RKO (cell line): ENCODE measurements around the gene KCNJ12.
"Not testable (repeated sequence)": the region's sequence is repeated elsewhere in the genome, so short reads cannot be mapped to it uniquely, and the experiment has no call there.

Source experiments
- DNase-seq: peaks from one replicate; pipeline ENCODE4 v3.0.0-alpha.2; 2016; ENCODE audit warnings: low spot score

Gene KCNJ12

DNA sequence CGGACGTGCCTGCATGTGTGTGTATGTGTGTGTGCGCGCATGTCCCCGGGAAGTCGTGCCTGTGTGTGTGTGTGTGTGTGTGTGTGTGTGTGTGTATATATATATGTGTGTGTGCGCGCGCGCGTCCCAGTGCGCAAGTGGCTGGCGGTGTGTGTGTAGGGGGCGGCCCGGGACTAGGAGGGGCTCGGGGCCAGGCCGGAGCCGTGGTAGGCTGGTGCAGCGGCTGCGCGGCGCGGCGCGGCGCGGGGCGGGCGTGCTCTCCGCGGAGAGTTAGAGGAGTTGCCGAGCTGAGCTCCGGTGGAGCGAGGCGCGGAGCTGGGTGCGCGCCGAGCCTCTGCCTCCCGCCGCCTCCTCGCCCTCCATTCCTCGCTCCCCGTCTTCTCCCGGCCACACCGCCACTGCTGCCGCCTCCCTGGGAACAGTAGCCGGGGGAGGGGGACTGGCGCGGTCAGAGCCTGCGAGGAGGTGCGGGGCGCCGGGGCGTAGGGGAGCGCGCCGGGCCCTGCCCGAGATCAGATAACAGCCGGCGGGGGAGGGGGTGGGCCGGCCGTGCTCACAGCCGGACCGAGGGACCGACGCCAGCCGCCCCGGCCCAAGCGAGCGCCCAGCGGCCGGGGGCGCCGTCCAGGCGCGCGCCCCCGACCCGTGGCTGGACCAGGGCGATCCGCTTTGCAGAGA is at the start of gene KCNJ12:
KCNJ12 (plus strand) TSS at position 277 of the 678 bp plus-strand sequence. CDS start 38,986 bp downstream, outside the sequence.
- DNase-seq: no peak

DNA sequence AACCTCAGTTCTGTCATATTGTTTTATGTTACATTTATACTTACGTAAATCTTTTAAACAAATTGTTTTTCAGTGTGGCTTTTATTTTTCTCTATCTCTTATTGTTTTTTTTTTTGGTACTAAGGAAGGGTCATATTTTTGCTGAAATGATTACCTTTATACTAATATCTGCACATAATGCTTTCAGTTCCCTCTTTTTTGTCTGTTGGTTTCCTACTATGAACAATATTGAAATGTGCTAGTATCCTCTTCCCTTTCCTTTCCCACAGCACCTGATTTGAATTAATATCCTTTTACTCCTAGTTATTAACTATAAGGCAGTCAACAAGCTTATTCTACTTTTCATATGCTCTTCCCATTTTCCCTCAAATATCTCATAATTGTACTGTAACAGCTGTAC is 48.2 kb upstream of the KCNJ12 start:
- not testable (repeated sequence) for DNase-seq

DNA sequence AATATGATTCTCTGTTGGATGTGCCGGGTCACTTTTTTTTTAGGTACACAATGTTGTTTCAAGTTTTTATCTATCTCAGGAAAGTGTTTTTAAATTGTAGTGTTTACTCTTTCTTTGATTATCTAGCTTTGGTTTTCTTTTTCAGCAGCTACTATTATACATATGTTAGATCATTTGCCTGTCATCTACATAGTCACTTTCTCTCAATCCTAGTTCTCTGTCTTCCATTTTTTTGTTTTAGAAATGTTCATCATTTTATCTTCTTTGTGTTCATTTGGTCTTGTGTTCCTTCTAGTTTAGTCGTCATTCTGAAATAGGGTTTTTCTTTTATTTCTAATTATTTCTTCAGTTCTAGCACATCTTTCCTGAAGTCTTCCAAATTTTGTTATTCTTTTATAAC is 47.4 kb upstream of the KCNJ12 start:
- not testable (repeated sequence) for DNase-seq

DNA sequence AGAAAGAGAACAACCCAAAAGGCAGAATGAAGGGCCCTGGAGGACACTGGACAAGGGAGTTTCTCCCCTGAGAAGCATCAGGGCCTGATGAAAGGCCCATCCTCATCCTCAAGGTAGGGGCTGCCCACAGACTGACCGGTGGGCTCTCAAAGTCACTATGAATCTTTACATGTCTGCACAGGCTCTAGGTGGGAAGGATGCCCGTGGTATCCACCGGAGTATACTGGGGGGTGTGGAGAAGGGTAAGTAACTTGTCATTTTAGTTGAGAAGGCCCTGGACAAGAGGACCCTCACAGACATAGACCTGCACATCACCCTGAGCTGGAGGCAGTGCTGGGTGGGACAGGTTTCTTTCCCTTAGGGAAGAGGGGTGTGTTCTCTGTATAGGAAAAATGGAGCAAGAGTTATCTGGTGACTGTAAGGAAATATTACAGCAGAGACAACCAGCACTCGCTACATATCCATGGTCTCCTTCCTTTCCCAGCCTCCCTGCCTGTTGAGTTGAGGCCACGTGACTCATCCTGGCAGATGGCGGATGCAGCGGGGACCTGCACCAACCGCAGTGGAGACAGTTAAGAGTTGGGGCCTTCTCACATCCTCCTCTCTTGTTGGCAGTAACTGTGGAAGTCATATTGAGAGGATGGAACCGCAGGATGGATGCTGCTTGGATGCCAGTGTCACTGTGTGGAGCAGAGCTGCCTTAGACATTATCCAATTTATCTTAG is 45.6 kb upstream of the KCNJ12 start:
- no peak for DNase-seq

DNA sequence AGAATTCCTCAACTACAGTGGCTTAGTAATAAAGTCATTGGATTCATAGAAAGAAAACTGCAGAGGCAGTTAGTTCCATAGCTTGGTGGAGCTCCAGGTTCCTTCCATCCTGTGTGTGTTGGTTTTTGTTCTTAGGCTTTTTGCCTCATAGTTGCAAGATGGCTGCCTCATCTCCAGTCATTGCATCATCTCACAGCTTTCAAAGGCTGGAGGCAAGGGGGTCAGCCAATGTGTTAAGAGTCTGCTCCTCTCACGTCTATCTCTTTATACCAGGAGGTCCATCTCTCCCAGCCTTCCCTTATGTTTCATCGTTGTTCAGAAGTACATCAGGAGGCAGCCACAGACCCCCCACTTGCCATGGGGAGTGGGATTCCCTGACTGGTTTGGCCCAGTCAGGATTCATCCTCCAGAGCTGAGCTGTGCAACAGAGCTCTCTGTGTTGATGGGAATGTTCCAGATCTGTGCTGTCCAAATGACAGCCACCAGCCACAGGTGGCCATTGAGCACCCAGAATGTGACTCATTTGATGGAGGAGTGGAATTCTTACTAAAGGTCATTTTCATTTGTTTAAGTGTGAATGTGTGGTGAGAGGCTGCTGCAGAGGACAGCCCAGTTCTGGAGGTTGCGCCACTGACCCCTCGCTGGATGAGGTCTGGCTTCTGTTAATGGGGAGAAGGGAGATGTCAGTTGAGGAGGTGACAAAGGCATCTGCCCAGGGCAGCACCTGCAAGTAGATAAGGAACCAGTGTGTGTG is 39.4 kb upstream of the KCNJ12 start:
- DNase-seq: not testable (repeated sequence)

DNA sequence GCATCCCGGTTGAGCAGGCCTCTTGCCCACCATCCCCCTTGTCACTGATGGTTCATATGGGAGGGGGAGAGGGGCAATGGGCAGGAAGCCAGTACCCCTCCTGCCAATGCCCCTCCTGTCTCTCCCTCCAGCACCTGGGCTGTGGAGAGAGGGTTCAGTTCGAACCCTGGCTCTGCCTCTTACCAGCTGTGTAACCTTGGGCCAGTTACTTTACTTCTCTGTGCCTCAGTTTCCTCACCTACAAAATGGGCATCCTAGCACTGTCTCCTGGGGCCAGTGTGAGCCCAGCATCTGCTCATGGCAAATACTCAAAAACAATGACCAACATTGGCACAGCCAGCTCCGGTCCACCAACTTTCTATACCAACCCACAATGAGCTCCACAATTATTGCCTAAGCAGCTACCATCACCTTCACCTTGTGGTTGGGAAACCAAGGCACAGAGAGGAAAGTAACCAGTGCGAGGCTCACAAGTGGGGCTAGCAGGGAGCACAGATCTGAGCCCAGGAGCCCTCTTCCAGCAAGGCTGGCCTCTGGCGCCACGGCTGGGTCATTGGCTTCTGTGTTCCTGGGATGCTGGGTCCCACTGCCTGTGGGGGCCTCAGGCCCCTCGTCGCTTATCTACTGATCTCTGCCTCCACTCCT is 38.1 kb upstream of the KCNJ12 start:
- DNase-seq: not testable (repeated sequence)

DNA sequence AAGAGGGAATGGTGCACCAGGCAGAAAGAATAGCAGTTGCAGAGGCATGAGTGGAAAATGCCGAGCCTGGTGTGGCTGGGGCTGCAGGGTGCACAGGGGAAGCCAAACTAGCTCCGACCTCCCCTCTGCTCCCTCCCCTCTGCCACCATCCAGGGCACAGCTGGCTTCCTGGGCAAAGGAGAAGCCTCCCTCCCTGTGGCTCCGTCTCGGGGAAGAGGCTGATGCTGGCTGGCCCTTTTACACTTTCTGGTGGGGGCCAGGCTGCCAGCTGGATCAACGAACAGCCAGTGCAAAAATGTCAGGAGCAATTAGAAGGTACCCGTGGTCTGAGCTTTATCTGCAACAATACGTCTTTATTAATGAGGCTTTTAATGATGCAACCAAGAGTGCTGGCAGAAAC is 37.1 kb upstream of the KCNJ12 start:
- no peak for DNase-seq

DNA sequence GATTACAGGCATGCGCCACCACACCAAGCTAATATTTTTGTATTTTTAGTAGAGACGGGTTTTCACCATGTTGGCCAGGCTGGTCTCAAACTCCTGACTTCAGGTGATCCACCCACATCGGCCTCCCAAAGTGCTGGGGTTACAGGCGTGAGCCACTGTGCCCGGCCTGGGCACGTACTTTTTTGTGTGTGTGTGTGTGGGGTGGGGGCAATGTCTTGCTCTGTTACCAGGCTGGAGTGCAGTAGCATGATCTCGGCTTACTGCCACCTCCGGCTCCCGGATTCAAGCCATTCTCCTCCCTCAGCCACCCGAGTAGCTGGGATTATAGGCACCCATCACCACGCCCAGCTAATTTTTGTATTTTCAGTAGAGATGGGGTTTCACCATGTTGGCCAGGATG is 36.6 kb upstream of the KCNJ12 start:
- DNase-seq: not testable (repeated sequence)

DNA sequence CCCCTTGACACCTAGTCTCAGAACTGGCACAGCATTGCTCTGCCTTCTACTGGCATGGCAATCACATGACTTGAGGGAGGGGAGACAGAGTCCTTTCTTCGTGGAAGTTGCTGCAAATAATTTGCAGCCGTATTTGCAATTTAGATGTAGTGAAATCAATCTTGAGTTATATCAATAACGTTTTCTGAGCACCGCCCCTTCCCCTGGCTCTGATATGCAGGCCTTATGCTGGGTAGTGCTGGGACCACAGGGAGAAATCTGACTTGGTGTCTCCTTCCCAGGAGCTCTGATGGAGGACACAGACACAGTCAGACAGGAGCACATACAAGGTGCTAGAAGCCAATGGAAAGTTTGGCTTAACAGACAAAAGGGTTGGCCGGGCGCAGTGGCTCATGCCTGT is 35.8 kb upstream of the KCNJ12 start:
- not testable (repeated sequence) for DNase-seq

DNA sequence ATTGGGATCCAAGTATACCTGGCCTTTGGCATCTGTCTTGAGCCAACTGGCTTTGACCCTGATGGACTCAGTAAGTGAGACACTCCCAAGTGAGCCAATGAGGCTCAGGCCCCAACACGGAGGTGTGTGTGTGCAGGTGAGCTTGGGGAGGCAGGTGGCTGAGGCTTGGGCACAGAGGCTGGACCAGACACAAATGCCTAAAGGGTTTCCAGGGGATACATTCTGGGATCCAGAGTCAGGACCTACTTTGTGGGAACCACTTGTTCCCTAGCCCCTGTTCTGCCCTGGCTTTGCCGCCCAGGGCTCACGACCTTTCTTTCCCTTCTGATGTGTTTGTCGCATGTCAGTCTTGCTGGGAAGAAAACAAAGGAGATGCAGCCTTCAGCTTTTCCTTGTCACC is 34.9 kb upstream of the KCNJ12 start:
- DNase-seq: not testable (repeated sequence)

DNA sequence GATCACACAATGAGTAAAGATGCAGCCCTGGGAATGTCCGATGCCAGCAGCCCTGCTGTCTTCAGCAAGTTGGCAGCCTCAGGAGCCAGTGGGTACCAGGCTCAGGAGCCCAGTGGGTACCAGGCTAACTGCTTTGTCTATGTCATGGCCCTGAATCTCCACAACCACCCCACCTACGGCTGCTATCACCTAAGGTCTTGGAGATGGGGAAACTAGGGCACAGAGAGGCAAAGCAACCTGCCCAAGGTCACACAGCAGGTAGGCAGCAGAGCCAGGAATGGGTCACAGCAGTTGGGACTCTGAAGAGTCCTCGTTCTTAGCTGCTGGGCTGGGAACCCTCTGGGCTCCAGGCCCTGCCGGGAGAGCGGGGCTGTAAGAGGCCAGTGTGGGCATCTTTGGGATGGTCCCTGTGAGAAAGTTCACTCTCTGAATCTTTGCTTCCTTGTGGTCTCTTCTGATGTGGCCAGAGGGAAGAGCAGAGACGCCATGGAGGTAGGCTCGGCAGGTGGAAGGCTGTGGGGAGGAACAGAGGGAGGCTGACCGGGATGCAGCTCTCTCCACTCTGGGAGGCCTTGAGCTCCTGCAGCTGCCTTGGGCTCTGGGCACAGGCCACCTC is 34.1 kb upstream of the KCNJ12 start:
- DNase-seq: not testable (repeated sequence)

DNA sequence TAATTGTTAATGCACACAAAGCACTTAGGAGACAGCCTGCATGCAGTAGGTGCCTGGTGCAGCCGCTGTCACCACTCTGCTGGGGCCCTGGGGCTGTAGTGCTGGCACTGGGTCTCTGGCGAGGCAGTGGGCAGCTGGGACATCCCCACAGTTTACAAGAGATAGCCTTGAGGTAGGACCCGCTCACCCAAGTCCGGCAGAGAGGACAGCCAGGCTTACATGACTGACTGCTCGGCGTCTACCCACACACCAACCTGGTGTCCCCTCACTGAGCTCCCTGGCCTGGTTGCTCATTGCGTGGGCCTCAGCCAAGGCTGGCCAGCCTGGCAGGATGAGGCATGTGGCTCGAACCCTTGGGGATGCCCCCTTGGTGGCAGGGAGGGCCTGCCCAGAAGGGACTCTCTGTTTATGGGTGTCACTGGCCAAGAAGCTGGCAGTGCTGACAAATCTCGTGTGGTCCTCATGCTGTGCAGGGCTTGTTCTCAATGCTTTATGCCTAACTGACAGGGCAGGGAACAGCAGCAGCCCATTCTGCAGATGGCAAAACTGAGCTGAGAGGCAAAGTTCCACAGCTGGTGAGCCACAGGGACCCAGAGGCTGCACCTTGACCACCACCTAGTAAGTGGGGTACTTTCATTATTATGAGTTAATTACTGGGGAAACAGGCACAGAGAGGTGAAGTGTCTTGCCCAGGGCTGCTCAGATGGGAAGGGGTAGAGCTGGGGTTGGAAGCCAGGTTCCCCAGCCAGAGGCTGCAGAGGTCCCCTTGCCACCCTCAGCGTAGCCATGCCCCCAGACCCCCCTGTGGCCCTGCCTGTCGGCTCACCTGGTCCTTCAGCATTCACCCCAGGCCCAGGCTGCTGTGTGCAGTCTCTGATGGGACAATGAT is 32.9 kb upstream of the KCNJ12 start:
- DNase-seq: not testable (repeated sequence)

DNA sequence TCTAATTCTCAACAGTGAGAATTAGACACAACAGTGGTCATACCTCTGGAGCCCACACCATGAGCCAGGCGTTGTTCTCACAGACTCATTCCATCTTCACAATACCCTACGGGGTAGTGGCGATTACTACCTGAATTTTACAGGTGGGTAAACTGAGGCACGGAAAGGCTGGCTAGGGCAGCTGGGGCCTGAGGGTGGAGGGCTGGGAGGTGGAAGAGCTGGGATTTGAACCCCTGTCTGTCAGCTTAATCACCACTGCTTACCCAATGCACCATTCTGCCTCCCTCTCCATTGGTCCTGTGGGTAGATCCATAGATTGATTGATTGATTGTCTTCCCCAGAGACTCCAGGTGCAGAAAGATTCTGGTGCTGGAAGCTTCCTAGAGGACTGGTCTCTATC is 31.4 kb upstream of the KCNJ12 start:
- DNase-seq: not testable (repeated sequence)

DNA sequence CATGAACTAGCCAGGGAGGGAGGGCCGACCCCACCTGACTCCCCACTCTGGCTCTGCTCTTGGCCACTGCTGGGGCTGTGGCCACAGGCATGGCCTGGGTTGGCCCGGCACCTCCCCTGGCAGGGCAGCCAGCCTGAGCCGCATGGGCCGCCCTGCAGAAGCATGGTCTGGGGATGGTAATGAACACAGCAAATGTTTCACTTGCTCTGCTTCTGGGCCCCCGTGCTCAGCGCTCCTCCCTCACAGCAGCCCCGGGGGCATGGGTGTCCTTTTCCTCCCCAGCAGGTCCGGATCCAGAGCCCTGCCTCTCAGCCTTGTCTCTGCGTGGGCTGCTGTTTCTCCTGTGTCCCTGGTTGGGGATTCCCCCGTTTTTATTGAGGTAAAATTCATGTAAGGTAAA is 30.9 kb upstream of the KCNJ12 start:
- no peak for DNase-seq

DNA sequence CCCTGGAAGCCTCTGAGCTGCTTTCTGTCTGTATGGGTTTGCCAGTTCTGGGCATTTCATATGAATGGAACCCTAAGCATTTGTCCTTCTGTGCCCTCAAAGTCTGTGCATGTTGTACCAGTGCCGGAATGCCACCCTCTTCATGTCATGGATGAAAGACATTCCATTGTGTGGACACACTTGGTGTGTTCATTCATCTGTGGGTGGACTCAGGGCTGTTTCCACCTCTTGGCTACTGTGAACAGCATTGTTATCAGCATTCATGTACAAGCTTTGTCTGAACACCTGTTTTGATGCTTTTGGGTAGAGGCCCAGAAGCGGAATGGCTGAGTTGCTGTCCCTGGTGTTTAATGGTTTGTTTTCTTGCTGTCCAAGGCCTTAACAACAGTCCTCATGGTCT is 30.1 kb upstream of the KCNJ12 start:
- DNase-seq: not testable (repeated sequence)

DNA sequence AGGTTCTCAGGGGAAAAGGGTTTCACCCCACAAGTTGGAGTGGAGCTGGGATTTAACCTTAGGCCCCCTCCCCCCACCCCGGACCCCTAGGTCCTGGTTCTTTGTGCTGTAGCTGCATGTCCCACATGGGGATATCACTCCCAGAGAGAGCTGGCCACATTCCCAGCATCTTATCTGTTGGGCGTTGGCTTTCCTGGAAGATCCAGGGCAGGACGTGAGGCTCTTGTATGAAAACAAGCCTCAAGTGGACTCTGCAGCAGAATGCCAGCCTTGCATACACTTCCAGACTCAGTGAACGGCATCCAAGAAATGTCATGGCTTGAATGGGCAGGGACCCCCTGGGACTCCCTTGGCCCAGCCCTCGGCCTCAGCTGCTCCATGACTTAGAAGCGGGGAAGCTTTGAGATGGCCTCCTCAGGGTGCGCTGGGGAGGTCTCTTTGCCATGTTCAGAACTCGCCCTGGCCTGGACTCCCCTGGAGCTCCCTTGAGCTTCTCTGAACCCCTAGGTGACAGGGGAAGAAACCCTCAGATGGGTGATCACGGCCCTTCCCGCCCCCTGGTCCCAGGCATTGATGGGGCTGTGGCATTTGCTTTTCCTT is 29.4 kb upstream of the KCNJ12 start:
- DNase-seq: not testable (repeated sequence)

DNA sequence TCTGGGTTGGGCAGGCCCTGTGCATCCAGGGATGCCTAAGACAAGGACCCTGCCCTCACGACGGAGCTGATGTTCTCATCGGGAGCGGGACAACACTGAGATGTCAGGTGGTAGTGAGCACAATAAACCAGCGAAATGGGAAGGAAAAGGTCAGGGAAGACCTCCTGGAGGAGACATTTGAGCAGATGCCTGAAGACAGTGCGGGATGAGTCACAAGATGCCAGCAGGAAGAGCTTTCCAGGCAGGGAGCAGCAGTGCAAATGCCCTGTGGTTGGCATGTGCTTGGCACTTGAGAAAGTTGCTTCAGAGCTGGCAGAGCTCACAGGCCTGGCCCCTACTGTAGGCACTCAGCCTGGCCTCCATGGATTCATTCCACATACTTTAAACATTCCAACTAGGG is 28.5 kb upstream of the KCNJ12 start:
- not testable (repeated sequence) for DNase-seq

DNA sequence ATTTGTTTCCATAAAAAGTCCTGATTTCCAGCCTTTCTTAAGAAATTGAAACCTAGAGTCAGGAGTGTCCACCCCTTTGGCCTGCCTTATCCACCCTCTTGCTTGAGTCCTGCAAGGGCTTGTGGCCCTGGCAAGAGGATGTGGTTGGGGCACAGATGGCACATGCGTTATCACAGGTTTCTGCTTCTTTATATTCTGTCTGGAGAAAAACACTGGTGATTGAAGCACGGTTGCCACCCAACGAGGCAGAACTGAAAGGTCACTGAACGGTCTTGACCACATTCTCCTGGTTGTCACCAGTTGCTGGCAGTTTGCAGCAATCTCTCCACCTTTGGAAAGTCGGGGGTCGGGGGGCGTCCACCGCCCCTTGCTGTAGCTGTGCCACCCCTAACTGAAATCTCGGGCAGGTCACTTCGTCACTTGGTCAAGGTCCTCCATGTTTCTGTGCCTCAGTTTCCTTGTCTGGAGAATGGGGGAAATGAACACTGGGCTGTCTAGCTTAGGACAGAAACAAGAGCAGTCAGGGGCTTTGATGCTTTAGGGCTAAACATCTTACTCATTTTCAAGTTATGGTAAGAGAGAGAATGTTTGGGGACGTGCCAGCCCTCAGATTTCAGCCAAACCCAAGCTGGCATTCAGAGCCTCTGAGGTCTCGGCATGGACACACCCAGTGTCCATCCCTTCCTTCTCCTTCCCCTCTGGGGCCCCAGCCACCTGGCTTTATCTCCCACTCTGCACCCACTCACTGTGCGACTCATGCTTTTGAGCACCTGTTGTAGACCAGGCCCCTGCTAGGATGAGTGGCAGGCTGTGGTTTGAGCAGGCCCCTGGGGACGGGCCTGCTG is 27.9 kb upstream of the KCNJ12 start:
- not testable (repeated sequence) for DNase-seq

DNA sequence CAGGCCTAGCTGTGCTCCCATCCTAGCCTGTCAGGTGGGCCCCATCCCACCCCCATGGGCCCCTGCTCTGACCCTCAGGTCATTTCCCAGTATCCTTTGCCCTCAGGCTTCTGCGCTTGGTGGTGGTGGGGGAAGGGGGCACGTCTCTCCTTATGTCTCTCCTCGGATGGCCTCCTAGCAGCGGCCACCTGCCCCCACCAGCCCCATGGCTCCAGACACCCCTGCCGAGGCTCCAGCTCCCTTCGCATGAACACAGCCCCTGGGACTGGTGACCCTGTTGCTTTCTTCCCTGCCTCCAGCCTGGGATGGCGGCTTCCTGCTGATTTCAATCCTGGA is 27.3 kb upstream of the KCNJ12 start:
- not testable (repeated sequence) for DNase-seq
